ENCODE measurements around the gene CNPY1.

CNPY1 gene

GRCh38 chr7:155509725-155510551 lies 36.4 kb downstream of the CNPY1 start:
- no peak for DNase-seq

GRCh38 chr7:155509359-155509724 lies 37.0 kb downstream of the CNPY1 start:
- no peak for DNase-seq

GRCh38 chr7:155508376-155509358 lies 37.7 kb downstream of the CNPY1 start:
- no peak for DNase-seq

- no peak for DNase-seq
Observed at GRCh38 chr7:155507576-155507975, 38.8 kb downstream of the CNPY1 start.

GRCh38 chr7:155506854-155507337 lies 39.5 kb downstream of the CNPY1 start:
- no peak for DNase-seq

- DNase-seq = no peak
Observed at GRCh38 chr7:155505422-155505793, 41.0 kb downstream of the CNPY1 start.

GRCh38 chr7:155497149-155497901 lies 49.0 kb downstream of the CNPY1 start:
- DNase-seq = no peak

- no peak for DNase-seq
Observed at GRCh38 chr7:155496267-155497005, 49.9 kb downstream of the CNPY1 start.

- no peak for DNase-seq
Observed at GRCh38 chr7:155495440-155496248, 50.7 kb downstream of the CNPY1 start.

GRCh38 chr7:155494551-155494950 lies 51.8 kb downstream of the CNPY1 start:
- no peak for DNase-seq

GRCh38 chr7:155493744-155494538 lies 52.4 kb downstream of the CNPY1 start:
- no peak for DNase-seq

GRCh38 chr7:155491812-155492211 lies 54.5 kb downstream of the CNPY1 start:
- no peak for DNase-seq

- peak; percentile 18 for DNase-seq
Observed at GRCh38 chr7:155490697-155491628, 55.4 kb downstream of the CNPY1 start.

- DNase-seq = no peak
Observed at GRCh38 chr7:155489862-155490696, 56.3 kb downstream of the CNPY1 start.

GRCh38 chr7:155489158-155489840 lies 57.1 kb downstream of the CNPY1 start:
- DNase-seq = no peak

GRCh38 chr7:155488483-155489127 lies 57.8 kb downstream of the CNPY1 start:
- DNase-seq = no peak

All from central memory CD4-positive, alpha-beta T cell (primary cell).